Choroid plexus epithelial cell (primary cell): ENCODE results near the gene VPS37D.
"Not testable (repeated sequence)": the region's sequence is repeated elsewhere in the genome, so short reads cannot be mapped to it uniquely, and the experiment has no call there.

ENCODE experiments used
- DNase-seq: peaks from one replicate; pipeline ENCODE4 v3.0.0-alpha.2; 2010; ENCODE audit warnings: low read depth
- H3K4me3 ChIP-seq: 2 replicates; pipeline ENCODE4 v1.5.1; 2011; ENCODE audit warnings: low read depth, mild to moderate bottlenecking, control low read depth, low read length, moderate library complexity
- CTCF ChIP-seq: conservative IDR thresholded peaks from 2 replicates; pipeline ENCODE4 v1.5.1; 2011; ENCODE audit warnings: low read depth, mild to moderate bottlenecking, control low read depth, inconsistent platforms, low read length, moderate library complexity

The VPS37D gene

GRCh38 chr7:73646785-73647724, 20.6 kb upstream of the VPS37D start:
- no peak overlapping the region for H3K4me3 ChIP-seq
- no peak for TF ChIP-seq CTCF
- DNase-seq: no peak

GRCh38 chr7:73647725-73648592, 19.7 kb upstream of the VPS37D start:
- no peak overlapping the region for H3K4me3 ChIP-seq
- no peak for TF ChIP-seq CTCF
- DNase-seq: no peak

- no peak for DNase-seq
- no peak for TF ChIP-seq CTCF
- H3K4me3 ChIP-seq: no peak overlapping the region
Observed at GRCh38 chr7:73648593-73649332, 18.9 kb upstream of the VPS37D start.

GRCh38 chr7:73649576-73649975, 18.1 kb upstream of the VPS37D start:
- H3K4me3 ChIP-seq: no peak overlapping the region
- no peak for TF ChIP-seq CTCF
- DNase-seq: no peak

GRCh38 chr7:73650524-73650923, 17.1 kb upstream of the VPS37D start:
- TF ChIP-seq CTCF: no peak

GRCh38 chr7:73652541-73652949, 15.1 kb upstream of the VPS37D start:
- no peak overlapping the region for H3K4me3 ChIP-seq
- TF ChIP-seq CTCF: no peak
- no peak for DNase-seq

More at GRCh38 chr7:73650524-73650923, 17.1 kb upstream of the VPS37D start:
- DNase-seq: no peak
- H3K4me3 ChIP-seq: no peak overlapping the region

GRCh38 chr7:73655309-73655708, 12.3 kb upstream of the VPS37D start:
- not testable (repeated sequence) for DNase-seq, H3K4me3 ChIP-seq
